Karpas-422 (cell line): Measurements from ENCODE around the gene PAGE5. TPM values are rescaled to one million over a fixed set of nuclear protein-coding genes. Genes with fewer than 3 reads are reported as not detected.

Experiments
- DNase-seq: peaks from one replicate; pipeline ENCODE4 v3.0.0-alpha.2; 2015
- H2AFZ ChIP-seq: fragments of 200-600 bp; sonication (generic); 2 replicates; pipeline ENCODE4 v1.6.1; 2014; ENCODE audit warnings: antibody characterized with exemption, low read length, mixed read lengths
- H3K27ac ChIP-seq: fragments of 200-600 bp; sonication (generic); 2 replicates; pipeline ENCODE4 v1.5.1; 2014; ENCODE audit warnings: mild to moderate bottlenecking, low read length, moderate library complexity
- H3K27me3 ChIP-seq: fragments of 200-600 bp; sonication (generic); 2 replicates; pipeline ENCODE4 v1.6.1; 2014; ENCODE audit warnings: low read length, mixed read lengths
- H3K36me3 ChIP-seq: fragments of 200-600 bp; sonication (generic); 2 replicates; pipeline ENCODE4 v1.6.1; 2014; ENCODE audit warnings: low read length, mixed read lengths; ENCODE audit not compliant: insufficient read depth
- H3K4me1 ChIP-seq: fragments of 200-600 bp; sonication (generic); 2 replicates; pipeline ENCODE4 v1.6.1; 2014; ENCODE audit warnings: mild to moderate bottlenecking, low read length, mixed read lengths
- H3K4me2 ChIP-seq: fragments of 200-600 bp; sonication (generic); 2 replicates; pipeline ENCODE4 v1.6.1; 2014; ENCODE audit warnings: low read length, low read depth, mild to moderate bottlenecking; ENCODE audit not compliant: poor library complexity, severe bottlenecking
- H3K4me3 ChIP-seq: fragments of 200-600 bp; sonication (generic); 2 replicates; pipeline ENCODE4 v1.5.1; 2014; ENCODE audit warnings: mild to moderate bottlenecking, antibody characterized with exemption, low read length, mixed read lengths
- H3K79me2 ChIP-seq: fragments of 200-600 bp; sonication (generic); 2 replicates; pipeline ENCODE4 v1.6.1; 2014; ENCODE audit warnings: mild to moderate bottlenecking, low read length, mixed read lengths
- H3K9ac ChIP-seq: fragments of 200-600 bp; sonication (generic); 2 replicates; pipeline ENCODE4 v1.6.0; 2014; ENCODE audit warnings: low read length
- H3K9me2 ChIP-seq: fragments of 200-600 bp; sonication (generic), shearing (Covaris generic); replicated peaks from 2 replicates; pipeline ENCODE4 v1.6.0; 2014; ENCODE audit warnings: mild to moderate bottlenecking, low read length, moderate library complexity; ENCODE audit not compliant: insufficient read depth
- H3K9me3 ChIP-seq: fragments of 300-700, 200-600 bp; sonication (generic); 2 replicates; pipeline ENCODE4 v1.6.1; 2014; ENCODE audit warnings: low read length, mixed read lengths
- H4K20me1 ChIP-seq: fragments of 200-600 bp; sonication (generic); 2 replicates; pipeline ENCODE4 v1.6.1; 2014; ENCODE audit warnings: mild to moderate bottlenecking, antibody characterized with exemption, low read length, low read depth; ENCODE audit not compliant: insufficient read depth
- total RNA-seq: library from RNA; depleted of rRNA; stranded (reverse); fragments of >200 nt; shearing (Covaris generic); gene quantifications from 2 replicates; pipeline ENCODE4 v1.2.3, GENCODE V29; 2014; ENCODE audit warnings: low replicate concordance; rRNA removed

Gene PAGE5
- total RNA-seq, 1 experiment from 2014 or later = not detected

DNA sequence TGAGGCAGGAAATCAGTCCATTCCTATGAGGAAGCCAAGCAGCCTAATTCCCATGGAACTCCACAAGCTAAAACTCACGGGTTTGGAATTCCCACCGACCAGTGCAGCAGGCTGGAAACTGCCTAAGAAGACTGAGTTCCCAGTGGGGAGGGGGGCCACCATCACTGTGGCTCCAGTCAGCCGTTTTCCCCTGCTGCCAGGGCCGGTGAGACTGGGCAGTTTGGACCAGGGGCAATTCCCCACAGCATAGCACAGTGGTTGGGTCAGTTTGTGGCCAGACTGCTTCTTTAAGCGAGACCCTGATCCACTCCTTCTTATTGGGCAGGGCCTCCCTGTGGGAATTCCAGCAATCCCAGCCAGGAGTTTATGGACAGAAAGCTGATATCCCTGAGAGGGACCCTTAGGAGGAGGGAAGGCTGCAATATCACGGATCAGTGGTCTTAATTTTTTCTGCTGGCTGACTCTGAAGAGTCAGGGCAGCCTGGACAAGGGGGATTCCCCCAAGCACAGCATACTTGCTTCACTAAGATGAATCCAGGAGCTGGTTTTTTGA, 20.7 kb downstream of the PAGE5 start:
- Histone ChIP-seq H3K4me2 (no peak overlapping the region), H3K27ac (no peak overlapping the region), H3K9ac (no peak overlapping the region), H2AFZ (no peak overlapping the region), H3K4me1 (no peaks in the 10 kb centered on the region), H3K36me3 (no peaks in the 10 kb centered on the region), H3K79me2 (no peaks in the 10 kb centered on the region), H4K20me1 (no peaks in the 10 kb centered on the region), H3K9me2 (no peaks in the 10 kb centered on the region), H3K9me3 (peaks cover 6% of the 10 kb centered on the region; the same call in 1 of the 2 replicates), H3K4me3 (no peak overlapping the region), H3K27me3 (no peaks in the 10 kb centered on the region)
- DNase-seq = no peak

DNA sequence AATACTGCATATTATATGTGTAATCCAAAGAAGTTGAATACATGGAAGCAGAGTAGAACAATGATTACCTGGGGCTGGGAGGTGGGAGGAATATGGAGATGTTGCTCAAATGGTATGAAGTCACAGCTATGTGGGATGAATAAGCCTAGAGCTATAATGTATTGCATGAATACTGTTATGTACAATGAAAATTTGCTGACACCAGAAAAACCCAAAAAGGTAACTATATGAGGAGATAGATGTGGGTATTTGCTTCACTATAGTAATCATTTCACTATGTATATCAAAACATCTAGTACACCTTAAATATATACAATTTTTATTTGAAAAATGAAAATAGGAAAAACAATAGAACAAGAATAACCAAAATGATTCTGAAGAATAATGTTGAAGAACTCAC, 33.4 kb downstream of the PAGE5 start:
- no peak overlapping the region for H3K4me3 ChIP-seq
- no peaks in the 10 kb centered on the region for H3K79me2 ChIP-seq
- H3K9me3 ChIP-seq = no peaks in the 10 kb centered on the region
- no peaks in the 10 kb centered on the region for H4K20me1 ChIP-seq
- no peak for DNase-seq
- no peaks in the 10 kb centered on the region for H3K9me2 ChIP-seq
- no peak overlapping the region for H3K9ac ChIP-seq
- H2AFZ ChIP-seq = no peak overlapping the region
- H3K27me3 ChIP-seq = no peaks in the 10 kb centered on the region
- H3K36me3 ChIP-seq = no peaks in the 10 kb centered on the region
- H3K4me2 ChIP-seq = no peak overlapping the region
- H3K27ac ChIP-seq = no peak overlapping the region
- H3K4me1 ChIP-seq = no peaks in the 10 kb centered on the region

DNA sequence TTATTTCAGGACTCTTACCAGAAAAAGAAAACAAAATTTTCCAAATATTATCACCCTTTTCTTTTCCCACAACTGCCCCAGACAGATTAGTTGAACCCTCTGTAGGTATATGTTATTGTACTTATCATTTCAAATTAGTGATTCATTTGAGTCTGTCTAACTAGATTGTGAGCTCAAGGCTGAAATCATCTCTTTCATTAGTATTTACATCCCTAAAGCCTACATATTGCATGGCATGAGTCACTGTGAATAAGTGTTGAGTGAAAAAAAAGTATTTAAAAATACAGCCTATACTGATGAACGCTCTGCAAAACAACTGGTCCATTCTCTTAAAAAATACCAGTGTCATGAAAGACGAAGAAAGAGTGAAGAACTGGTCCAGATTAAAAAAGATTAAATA, 40.7 kb downstream of the PAGE5 start:
- Histone ChIP-seq H3K9ac (no peak overlapping the region), H3K4me1 (no peaks in the 10 kb centered on the region), H3K27me3 (no peaks in the 10 kb centered on the region), H3K27ac (no peak overlapping the region), H3K4me2 (no peak overlapping the region), H3K9me3 (no peaks in the 10 kb centered on the region), H3K36me3 (no peaks in the 10 kb centered on the region), H4K20me1 (no peaks in the 10 kb centered on the region), H3K4me3 (no peak overlapping the region), H2AFZ (no peak overlapping the region), H3K79me2 (no peaks in the 10 kb centered on the region), H3K9me2 (no peaks in the 10 kb centered on the region)
- DNase-seq = no peak

DNA sequence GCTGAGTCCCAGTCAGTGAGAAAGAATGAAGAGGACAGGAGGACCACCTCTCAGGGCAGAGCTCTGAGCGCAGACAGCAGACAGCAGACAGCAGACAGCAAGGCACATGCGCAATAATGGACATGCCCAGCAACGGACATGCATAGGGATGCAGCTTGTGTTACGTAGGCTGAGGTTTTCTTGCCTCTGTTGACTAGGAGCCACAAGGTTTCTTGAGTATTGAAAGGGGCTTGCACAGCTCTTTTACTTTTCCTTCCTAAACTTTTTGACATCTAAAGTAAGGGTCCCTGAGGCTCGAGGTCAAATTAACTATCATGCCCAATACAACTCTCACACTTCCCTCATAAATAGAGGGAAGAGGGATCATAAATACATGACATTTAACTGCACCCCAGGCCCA, 44.7 kb downstream of the PAGE5 start, which contains the start of gene PAGE3:
Gene PAGE3 (minus strand): TSS at position 101 of the 400 bp plus-strand sequence. CDS start 1,013 bp downstream, outside the sequence.
- no peak within 1 kb of the TSS for H2AFZ ChIP-seq
- no peaks in the 10 kb centered on the region for H3K79me2 ChIP-seq
- no peak within 1 kb of the TSS for H3K4me3 ChIP-seq
- no peak for DNase-seq
- no peak within 1 kb of the TSS for H3K9ac ChIP-seq
- no peaks in the 10 kb centered on the region for H3K9me3 ChIP-seq
- no peak within 1 kb of the TSS for H3K4me2 ChIP-seq
- no peaks in the 10 kb centered on the region for H4K20me1 ChIP-seq
- H3K4me1 ChIP-seq = no peaks in the 10 kb centered on the region
- no peaks in the 10 kb centered on the region for H3K36me3 ChIP-seq
- H3K27ac ChIP-seq = no peak within 1 kb of the TSS
- no peaks in the 10 kb centered on the region for H3K9me2 ChIP-seq
- H3K27me3 ChIP-seq = no peaks in the 10 kb centered on the region

Other genes with a start within 250 kb of the PAGE5 start
- 0.22 and 0.25 TPM in 2 replicates for gene PFKFB1, start 226.2 kb upstream of the PAGE5 start, total RNA-seq
- 10.8 and 11.8 TPM in 2 replicates for gene APEX2, start 220.0 kb upstream of the PAGE5 start, total RNA-seq
- not detected in 2 replicates for gene ALAS2, start 189.4 kb upstream of the PAGE5 start, total RNA-seq
- gene PAGE2B, start 145.3 kb upstream of the PAGE5 start, total RNA-seq = not detected in 2 replicates
- not detected in 2 replicates for gene PAGE2, start 131.3 kb upstream of the PAGE5 start, total RNA-seq
- not detected in 2 replicates for gene PAGE3, start 44.6 kb downstream of the PAGE5 start, total RNA-seq
- gene MAGEH1, start 231.8 kb downstream of the PAGE5 start, total RNA-seq = 16.4 and 24.1 TPM in 2 replicates